Body of pancreas (tissue), 4 donors: ENCODE results near the gene STIM1.

Experiments
- POLR2A ChIP-seq, 3 donors: fragments of 450-650 bp; IDR thresholded peaks; one replicate each; pipeline ENCODE4 v1.6.1; 2016; ENCODE audit warnings: antibody characterized with exemption in 3 of 3, mild to moderate bottlenecking in 2 of 3
- TF ChIP-seq, protein P1 (sequence below), 7 experiments: fragments of 450-650 bp in 4 of 7; fragments of 200-600 bp in 3 of 7; sonication (generic) in 3 of 7; IDR thresholded peaks; one replicate each; pipeline ENCODE4 v1.5.1; 2016 to 2019; ENCODE audit warnings: antibody characterized with exemption in 7 of 7

DNA sequence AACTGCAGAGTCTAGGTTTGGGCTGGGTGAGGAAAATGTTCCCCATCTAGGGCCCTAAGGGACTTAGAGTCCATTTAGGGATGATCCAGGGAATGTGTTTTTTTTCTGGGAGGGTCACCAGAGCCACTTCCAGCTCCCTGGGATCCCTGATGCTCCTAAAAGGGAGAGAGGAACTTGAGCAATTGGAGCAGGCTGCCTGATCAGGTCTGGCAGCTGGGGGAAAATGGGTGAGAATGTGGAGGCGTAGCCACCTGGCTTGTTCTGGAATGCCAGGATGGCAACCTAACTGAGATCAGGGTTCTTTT, 45.9 kb upstream of the STIM1 start:
- TF ChIP-seq, protein P1, sequence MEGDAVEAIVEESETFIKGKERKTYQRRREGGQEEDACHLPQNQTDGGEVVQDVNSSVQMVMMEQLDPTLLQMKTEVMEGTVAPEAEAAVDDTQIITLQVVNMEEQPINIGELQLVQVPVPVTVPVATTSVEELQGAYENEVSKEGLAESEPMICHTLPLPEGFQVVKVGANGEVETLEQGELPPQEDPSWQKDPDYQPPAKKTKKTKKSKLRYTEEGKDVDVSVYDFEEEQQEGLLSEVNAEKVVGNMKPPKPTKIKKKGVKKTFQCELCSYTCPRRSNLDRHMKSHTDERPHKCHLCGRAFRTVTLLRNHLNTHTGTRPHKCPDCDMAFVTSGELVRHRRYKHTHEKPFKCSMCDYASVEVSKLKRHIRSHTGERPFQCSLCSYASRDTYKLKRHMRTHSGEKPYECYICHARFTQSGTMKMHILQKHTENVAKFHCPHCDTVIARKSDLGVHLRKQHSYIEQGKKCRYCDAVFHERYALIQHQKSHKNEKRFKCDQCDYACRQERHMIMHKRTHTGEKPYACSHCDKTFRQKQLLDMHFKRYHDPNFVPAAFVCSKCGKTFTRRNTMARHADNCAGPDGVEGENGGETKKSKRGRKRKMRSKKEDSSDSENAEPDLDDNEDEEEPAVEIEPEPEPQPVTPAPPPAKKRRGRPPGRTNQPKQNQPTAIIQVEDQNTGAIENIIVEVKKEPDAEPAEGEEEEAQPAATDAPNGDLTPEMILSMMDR (IDR thresholded peaks at IDR 0.05), result no peak
- TF ChIP-seq POLR2A (IDR thresholded peaks at IDR 0.05), result no peak
